Vagina (tissue), 2 donors: ENCODE data around the gene TMEM240.

Experiments used
- CTCF ChIP-seq, 3 experiments: fragments of 450-650 bp in 2 of 3; fragments of 200-600 bp in 1 of 3; sonication (generic) in 1 of 3; IDR thresholded peaks; one replicate each; pipeline ENCODE4 v1.5.1; 2017 to 2019; ENCODE audit warnings: antibody characterized with exemption in 3 of 3, mild to moderate bottlenecking in 2 of 3, moderate library complexity in 2 of 3
- POLR2AphosphoS5 ChIP-seq, 2 donors: sonication (generic); formaldehyde crosslinking; IDR thresholded peaks; one replicate each; pipeline ENCODE4 v1.9.0; 2017; ENCODE audit warnings: antibody characterized with exemption in 2 of 2, mild to moderate bottlenecking in 2 of 2, low read depth in 1 of 2; ENCODE audit not compliant: insufficient read depth in 1 of 2

GRCh38 chr1:1550591-1551432 lies 10.4 kb upstream of the TMEM240 start:
- no peak for TF ChIP-seq CTCF (IDR thresholded peaks at IDR 0.05)
- TF ChIP-seq POLR2AphosphoS5 (IDR thresholded peaks at IDR 0.05; ENCODE audit: insufficient read depth in 1 of 2, low read depth in 1 of 2): no peak
